GM03348 (cell line): ENCODE results near the gene SLC6A3.
"Not testable (repeated sequence)": the region's sequence is repeated elsewhere in the genome, so short reads cannot be mapped to it uniquely, and the experiment has no call there.

Experiments used
- DNase-seq: peaks from one replicate; pipeline ENCODE4 v3.0.0; 2012; ENCODE audit warnings: low spot score

SLC6A3 gene

DNA sequence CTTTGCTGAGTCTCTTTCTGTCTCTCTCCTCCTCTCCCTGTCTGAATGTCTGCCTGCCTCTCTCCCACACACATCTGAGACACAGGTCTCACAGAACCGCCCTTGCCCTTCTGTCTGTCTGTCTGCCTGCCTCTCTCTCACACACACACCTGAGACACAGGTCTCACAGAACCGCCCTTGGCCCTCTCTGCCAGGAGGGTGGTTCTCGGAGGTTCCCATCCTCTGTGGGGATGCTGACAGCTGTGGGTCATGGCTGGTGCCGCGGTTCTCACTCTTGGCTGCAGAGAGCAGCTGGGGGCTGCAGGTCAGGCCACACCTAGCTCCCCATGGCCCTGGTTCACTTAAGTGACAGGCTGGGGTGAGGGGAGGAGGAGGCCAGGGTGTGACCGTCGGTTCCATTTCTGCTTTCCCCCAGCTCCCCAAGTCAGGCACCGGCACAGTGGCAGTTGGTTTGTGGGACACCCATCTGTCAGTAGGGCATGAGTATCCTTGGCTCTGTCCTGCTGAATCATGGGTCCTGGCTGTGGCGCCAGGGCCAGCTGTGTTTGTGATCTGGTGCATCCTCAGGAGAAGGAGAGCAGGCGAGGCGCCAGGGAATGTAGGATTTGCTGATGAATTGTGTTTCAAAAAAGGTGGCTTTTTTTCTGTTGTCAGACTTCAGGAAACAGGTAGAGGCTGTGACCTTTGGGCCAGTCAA lies 58.0 kb downstream of the SLC6A3 start:
- no peak for DNase-seq

DNA sequence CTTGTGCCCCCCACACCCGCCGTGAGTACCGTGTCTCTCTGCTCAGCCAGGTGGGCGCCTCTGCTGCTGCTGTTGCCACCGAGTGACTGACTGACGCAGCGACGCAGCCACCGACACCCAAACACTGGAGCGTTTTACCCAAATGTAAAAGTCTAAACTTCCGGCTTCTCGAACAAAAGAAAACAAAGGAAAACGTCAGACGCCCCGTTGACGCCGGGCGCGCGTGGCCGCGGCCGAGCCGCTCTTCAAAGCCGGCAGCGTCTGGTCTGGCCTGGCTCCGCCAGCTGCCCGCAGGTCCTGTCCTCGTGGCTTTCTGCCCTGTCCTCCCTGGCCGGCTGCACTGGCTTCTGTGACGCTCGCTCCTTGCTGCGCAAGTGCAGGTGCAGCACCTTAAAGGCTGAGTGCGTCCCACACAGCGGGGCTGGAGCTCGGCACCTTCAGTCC lies 58.9 kb downstream of the SLC6A3 start:
- peak; percentile 73 for DNase-seq

DNA sequence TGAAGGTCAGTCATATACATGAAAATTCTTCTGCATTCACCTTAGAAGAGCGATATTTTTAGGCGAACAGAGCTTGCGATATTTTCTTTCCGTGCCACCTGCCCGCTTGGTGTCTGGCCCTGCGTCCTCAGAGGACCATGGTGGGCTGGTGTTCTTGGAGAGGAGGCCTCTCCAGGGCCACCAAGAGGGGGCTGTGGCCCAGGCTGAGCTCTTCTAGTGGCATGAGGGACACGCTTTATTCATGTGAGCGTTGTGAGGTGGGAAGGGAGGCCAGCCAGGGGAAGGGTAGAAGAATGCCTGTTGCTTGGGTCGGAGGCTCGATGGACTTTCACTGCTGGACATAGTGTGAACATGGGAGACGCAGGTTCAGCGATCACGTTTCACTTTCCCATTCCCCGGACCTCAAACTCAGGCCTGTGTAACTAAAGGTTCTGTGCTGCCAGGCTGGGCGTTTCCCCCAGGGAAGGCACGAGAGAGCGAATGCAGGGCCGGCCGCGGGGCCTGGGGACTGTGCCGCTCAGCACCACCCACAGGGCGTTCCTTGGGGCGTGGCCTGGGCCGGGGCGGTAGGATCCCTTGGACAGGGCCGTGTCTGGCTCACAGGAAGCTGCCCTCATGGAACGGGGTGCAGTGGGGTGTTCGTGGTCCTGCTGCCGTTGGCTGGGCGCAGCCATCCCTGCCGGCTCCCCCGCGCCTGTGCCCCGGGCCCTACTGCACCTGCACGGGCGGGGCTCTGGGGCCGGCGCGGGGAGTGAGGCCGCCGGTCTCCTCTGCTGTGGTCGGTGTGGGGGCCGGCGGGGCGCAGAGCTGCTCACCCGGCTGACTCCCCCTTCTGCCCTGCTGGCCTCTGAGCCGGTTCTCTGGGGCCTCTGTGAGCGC lies 59.6 kb downstream of the SLC6A3 start:
- DNase-seq: peak; percentile 95

DNA sequence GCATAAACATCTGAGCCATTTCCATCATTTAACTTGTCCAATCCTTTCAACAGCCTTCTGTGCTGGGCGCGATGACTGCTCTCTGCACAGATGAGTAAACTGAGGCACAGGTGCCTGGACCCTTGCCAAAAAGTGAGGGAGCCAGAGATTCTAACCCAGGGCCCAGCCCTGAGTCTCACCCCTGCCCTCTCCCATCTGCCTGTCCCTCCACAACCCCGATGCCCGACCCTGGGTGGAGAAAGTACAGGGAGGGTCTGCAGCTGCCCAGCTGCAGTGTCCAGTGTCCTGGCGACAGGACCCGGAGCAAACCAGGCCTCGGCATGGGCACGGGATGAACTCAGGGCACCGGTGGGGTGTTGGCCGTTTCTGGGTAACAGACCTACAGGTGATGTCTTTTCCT lies 60.7 kb downstream of the SLC6A3 start:
- DNase-seq: no peak

DNA sequence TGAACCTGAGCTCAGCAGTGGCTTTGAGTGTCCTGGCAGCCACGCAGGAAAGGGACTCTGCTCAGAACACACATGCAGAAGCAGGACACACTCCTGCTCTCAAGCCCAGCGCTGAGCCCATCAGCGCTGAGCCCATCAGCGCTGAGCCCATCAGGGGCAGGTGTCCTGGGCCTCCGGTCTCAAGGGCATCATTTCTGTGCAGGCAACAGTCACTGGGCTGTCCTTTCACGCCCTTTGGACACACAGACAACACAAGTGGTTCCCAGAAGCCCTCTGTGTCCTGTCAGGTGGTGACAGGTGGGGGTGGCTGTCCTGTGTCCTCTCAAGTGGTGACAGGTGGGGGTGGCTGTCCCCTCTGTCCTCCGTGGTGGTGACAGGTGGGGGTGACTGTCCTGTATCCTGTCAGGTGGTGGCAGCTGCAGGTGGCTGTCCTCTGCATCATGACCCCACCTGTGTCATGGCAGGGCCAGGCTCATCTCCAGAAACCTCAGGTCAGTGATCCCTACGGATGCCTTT lies 61.3 kb downstream of the SLC6A3 start:
- no peak for DNase-seq

DNA sequence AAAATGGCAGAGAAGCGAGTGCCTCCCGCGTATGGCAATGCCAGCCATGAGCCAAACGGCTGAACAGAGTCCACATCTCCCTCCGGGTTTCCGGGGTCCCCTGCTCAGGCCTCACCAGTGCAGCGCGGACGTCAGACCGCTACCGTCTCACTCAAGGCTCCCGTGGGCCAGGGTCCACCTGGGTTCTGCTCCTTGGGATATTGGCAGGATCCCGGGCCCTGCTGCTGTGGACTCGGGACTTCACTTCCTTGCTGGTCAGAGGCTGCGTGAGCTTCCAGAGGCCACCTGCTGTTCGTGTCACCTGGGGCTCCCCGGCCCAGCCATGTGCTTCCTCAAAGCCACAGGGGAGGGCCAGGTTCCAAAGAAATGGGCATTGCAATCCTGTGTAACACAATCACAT lies 61.9 kb downstream of the SLC6A3 start:
- DNase-seq: no peak

DNA sequence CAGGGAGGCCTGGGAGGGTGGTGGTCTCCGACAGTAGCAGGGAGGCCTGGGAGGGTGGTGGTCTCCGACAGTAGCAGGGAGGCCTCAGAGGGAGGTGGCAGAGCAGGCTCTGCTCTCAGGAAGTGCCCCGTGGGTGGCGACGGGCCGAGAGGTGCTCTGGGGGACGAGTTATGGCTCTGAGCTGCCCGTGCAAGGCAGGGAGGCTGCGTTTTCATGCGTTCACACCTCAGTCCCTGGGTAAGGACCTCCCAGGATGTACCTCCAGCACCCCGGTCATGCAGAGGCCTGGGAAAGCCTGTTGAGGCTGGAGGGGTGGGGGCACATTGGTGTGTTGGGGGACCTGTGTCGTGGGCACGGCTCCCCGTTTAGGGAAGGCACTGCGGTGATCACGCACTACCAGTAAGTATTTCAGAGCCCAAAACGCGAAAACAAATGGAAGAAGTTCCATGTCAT lies 63.0 kb downstream of the SLC6A3 start:
- no peak for DNase-seq

DNA sequence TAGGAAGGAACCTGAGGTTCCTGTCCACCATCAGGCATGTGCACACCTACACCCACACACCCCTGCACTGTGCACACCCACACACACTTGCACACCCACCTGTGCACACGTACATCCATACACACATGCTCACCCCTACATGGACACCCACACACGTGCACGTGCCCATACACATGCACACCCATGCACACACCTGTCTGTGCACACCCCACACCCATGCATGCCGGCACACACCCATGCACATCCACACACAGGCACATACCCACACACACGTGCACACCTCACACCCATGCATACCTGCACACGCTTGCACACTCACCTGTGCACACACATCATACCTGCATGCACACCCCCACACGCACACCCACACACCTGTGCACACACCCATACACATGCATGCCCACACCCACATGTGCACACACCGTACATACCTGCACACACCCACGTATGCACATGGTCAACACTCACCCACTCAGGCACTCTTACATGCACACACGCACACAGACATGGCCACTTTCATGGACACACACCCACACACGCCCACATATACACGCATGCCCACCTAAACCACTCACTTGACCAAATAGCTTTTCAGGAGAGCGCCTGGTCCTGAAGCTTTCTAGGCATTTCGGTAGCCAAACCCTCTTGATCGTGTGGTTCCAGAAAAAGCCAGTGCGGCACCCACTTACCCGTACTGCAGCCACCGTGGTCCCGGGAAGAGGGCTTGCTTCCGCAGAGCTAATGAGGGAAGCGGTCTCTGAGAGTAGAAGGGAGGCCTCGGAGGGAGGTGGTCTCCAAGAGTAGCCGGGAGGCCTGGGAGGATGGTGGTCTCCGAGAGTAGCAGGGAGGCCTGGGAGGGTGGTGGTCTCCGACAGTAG lies 63.6 kb downstream of the SLC6A3 start:
- DNase-seq: no peak

DNA sequence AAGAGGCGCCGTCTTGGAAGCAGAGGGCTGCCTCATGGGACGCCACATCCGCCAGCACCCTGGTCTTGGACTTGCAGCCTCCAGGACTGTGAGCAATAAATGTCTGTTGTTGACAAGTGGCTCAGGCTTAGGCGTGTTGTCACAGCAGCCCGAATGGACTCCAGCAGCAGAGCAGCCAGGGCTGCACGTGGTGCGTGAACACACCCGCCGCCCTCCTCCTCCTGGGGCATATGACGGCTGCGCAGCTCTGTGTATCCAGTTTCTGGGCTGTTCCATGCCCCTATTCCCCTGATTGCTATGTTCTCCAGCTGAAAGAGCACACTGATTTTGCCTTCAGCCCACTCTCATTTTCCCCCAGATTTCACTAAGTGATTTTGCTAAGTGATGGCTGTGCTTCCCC lies 64.3 kb downstream of the SLC6A3 start:
- DNase-seq: no peak

DNA sequence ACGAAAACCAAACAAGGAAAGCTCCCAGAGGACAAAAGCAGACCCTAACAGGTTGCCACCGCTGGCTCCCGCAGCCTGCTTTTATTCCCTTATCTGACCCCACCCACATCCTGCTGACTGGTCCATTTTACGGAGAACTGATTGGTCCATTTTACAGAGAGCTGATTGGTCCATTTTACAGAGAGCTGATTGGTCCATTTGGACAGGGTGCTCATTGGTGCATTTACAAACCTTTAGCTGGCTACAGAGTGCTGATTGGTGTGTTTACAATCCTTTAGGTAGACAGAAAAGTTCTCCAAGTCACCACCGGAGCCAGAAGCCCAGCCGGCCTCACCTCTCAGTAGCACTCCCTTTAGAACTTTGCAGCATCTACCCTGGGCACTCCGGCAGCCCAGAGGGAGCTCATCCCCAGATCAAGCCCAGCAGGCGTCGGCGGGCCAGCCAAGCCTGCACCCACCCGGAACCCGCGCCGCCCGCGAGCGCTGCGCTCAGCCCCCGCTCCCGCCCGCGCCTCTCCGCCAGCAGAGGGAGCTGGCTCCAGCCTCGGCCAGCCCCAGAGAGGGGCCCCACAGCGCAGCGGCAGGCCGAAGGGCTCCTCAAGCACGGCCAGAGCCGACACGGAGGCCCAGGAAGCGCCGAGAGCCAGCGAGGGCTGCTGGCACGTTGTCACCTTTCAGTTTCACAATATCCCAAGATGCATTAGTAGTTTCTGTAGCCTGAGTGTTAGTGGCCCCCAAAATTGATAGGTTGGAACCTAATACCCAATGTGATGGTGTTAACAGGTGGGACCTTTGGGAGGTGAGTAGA lies 65.0 kb downstream of the SLC6A3 start:
- DNase-seq: peak; percentile 54

DNA sequence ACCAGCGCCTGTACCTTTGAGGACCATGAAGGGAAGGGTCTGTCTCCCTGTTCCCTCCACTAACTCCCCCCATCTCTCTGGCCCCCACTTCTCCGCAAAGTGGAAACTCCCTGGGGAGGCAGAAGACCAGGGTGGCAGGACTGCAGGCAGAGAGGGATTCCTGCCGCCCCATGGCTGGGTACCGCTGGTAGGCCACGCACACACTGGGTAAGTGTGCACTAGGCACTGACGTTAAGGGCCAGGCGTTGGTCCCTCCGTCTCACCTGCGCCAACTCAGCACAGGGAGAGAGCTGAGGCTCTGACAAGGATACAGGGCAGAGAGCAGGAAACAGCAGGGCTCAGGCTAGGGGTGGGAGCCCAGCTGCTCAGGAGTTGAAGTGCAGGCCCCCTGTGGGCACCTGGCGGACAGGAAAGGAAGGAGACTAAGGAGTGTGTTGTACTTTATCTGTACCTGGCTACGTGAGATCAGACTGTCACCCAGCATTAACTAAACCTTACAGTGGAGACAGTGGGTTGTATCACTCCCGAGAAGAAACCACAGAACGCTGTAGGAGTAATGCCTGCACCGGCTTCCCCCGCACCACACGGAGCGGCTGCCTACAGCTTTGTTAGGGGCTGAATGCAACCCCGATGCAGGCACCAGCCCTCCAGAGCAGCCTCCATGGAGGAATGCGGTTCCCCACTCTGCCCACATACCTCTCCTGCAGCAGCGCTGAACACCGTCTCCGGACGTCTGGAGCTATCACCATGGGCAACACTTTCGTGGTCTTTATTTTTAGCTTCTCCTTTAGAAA lies 66.2 kb downstream of the SLC6A3 start:
- no peak for DNase-seq

DNA sequence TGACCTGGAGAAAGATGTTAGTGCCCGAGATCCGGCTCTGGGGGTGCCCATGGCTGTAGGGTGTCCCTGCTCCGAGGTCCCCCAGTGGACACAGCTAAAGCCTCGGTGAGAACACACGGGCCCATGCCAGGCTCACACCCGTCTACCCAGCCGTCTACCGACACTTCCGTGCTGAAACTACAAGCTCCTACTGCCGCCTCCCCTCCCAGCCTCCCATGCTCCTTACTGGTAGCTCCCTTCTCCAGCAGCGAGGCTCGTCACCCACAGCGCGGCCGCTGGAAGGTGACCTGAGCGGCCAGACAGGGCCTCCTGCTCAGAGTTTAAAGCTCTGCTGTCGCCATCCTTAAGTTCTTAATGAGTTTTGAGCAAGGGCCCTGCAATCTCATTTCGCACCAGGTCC lies 67.1 kb downstream of the SLC6A3 start:
- no peak for DNase-seq

DNA sequence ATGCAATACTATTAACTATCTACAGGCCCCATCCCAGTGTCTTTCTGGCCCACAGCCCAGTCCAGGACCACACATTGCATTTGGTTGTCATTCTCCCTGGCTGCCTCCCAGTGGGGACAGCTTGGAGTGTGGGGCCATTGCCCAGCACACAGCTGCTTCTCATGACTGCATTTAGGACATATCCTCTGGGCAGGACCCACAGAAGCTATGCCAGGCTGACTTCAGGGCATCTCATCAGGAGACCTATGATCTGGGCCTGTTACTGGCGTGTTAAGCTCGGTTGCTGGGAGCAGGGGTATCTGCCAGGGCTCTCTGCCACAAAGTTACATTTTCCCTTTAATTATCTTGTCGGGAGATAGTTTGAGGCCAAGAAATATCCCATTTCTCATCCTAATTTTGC lies 68.3 kb downstream of the SLC6A3 start:
- no peak for DNase-seq

DNA sequence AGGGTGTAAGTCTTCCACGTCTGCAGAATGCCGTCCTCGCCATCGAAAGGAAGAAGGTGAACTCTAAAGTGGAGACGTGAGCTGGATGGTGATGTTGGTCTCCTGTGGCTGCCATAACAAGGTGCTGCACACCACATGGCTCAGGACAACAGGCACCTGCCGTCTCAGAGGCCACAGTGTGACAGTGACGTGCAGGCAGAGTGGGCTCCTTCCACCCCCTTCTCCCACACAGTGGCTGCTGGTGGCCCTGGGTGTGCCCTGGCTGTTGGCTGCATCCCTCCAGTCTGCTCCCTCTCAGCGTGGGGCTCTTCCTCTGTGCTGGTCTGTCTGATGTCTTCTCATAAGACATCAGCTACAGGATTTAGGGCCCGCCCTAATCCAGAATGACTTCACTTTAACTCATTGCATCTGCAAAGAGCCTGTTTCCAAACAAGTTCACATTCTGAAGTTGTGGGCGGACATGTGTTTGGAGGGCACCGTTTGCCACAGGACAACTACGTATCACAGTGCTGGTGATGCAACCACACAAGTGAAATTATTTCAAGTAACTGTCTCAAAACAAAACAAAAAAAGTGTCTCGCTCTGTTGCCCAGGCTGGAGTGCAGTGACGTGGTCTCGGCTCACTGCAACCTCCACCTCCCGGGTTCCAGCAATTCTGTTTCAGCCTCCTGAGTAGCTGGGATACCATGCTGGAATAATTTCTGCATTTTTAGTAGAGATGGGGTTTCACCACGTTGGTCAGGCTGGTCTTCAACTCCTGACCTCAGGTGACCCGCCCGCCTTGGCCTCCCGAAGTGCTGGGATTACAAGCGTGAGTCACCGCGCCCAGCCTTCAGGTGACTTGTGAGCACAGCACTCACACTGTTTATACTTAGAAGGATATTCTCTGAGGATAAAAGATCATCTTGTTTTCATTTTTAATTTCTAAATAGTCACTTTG lies 69.1 kb downstream of the SLC6A3 start:
- no peak for DNase-seq

DNA sequence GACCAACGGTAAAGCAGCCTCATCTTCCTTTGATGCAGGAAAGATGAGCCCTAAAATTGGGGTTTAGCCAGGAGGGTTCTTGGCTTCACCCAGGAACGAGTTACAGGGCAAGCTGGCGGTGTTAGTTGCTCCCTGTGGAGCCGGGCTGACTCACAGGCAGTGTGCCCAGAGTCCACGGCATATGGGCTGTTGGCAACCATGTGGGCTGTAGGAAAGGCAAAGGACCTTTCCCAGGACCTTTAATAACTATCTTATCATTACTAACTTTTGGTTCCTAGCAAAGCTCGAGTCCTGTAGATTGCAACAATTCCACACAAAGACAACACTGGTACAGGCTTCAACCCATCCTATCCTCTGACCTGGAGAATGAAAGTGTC lies 70.6 kb downstream of the SLC6A3 start:
- DNase-seq: no peak

DNA sequence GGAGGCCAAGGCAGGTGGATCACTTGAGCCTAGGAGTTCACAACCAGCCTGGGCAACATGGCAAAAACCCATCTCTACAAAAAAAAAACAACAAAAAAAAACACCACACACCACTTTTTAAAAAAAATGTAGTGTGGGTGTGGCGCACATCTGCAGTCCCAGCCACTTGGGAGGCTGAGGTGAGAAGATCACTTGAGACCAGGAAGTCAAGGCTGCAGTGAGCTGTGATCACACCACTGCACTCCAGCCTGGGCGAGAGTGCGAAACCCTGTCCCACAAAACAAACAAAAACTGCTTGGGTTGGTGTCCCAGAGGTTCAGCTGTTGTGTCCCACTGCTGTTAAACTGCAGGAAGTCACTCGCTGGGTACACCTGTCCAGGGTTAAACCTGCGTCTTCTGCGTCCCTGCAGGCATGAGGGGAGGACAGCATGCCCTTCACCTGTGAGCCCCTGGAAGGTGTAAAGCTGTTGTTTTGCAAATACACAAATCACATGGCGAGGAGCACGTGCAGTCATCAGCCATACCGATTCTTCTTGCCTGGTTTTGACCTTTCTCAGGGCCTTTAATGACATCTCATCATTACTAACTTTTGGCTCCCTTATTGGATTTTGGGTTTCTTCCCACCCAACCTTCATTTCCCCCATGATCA lies 71.1 kb downstream of the SLC6A3 start:
- no peak for DNase-seq

DNA sequence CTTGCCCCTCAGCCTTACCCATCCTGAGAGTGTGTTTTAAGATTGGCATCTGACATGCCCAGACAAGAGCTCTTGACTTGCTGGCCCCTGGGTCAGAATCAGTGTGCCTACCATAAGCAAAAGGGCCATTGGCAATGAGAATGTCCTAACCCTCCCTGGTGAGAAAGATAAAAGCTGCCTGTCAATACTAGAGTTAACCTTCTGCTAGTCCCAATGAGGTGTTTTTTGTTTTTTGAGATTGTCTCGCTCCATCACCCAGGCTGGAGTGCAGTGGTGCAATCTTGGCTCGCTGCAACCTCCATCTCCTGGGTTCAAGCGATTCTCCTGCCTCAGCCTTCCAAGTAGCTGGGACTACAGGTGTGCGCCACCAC lies 73.3 kb downstream of the SLC6A3 start:
- DNase-seq: not testable (repeated sequence)

DNA sequence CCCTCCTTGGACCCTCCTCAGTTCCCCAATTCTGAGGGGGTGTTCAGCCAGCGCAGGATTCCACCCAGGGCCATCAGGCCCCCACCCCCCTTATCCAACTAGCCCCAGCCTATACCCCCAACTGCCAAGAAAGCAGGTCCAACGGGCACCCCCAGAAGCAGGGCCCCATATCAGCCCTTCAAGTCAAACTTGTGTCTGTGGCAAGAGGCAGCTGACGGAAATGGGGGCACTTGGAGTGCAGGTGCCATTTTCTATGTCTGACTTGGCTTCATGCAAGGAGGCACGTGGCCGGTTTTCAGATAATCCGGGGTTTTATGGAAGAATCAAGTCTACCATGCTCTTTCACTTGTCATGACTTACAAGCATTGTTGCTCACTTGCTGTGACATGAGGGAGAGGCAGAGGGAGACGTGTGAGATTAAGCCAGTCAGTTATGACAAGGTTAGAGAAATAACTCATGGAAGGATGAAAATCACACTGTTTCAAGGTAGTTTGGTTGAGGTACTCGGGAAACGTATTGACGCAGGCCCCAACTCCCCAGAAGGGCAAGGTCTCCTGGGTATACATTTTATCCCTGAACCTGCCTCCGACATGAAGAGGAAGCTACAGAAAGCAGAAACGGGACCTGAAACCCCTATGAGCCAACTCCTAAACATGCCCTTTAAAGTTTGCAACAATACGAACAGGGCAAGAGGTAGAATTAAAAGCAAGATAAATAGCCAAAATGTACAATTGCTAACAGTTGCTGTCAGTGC lies 73.8 kb downstream of the SLC6A3 start:
- DNase-seq: no peak
